Measurements from ENCODE around the gene RUNDC3A.
"Not testable (repeated sequence)": the region's sequence is repeated elsewhere in the genome, so short reads cannot be mapped to it uniquely, and the experiment has no call there.

RUNDC3A gene

GRCh38 chr17:44343510-44344209 lies 35.3 kb downstream of the RUNDC3A start:
- no peak for DNase-seq (ENCODE audit: low spot score)

DNA sequence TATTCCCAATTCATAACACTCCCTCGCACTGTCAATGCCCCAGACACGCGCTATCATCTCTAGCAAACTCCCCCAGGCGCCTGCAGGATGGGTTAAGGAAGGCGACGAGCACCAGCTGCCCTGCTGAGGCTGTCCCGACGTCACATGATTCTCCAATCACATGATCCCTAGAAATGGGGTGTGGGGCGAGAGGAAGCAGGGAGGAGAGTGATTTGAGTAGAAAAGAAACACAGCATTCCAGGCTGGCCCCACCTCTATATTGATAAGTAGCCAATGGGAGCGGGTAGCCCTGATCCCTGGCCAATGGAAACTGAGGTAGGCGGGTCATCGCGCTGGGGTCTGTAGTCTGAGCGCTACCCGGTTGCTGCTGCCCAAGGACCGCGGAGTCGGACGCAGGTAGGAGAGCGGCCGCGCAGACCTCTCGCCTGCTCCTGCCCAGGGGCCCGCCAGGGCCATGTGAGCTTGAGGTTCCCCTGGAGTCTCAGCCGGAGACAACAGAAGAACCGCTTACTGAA lies 36.6 kb downstream of the RUNDC3A start, which contains the start of gene GRN:
Gene GRN (plus strand): TSS at position 364 of the 515 bp plus-strand sequence. CDS start 3,863 bp downstream, outside the sequence.
- peak; percentile 90 for DNase-seq (ENCODE audit: low spot score)

GRCh38 chr17:44345454-44346026 lies 37.1 kb downstream of the RUNDC3A start:
- peak; percentile 48 for DNase-seq (ENCODE audit: low spot score)

- DNase-seq (ENCODE audit: low spot score), result no peak
Observed at GRCh38 chr17:44346064-44346844, 37.9 kb downstream of the RUNDC3A start.

DNA sequence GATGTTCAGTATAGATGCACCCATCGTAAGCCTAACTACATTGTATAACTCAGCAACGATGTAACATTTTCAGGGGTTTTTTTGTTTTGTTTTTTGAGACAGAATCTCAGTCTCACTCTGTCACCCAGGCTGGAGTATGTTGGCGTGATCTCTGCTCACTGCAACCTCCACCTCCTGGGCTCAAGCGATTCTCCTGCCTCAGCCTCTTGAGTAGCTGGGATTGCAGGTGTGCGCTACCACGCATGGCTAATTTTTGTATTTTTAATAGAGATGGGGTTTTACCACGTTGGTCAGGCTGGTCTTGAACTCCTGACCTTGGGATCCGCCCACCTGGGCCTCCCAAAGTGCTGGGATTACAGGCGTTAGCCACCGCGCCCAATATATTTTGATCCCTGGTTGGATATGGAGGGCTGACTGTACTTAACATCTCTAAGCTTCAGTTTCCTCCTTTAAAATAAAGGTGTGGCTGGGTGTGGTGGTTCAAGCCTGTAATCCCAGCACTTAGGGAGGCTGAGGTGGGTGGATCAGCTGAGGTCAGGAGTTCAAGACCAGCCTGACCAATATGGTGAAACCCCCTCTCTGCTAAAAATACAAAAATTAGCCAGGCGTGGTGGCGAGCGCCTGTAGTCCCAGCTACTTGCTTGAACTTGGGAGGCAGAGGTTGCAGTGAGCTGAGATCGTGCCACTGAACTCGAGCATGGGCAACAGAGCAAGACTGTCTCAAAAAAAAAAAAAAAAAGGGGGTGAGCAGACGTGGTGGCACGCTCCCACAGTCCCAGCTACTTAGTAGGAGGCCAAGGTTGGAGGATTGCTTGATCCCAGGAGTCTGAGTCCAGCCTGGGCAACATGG lies 39.0 kb downstream of the RUNDC3A start:
- DNase-seq (ENCODE audit: low spot score), result not testable (repeated sequence)

DNA sequence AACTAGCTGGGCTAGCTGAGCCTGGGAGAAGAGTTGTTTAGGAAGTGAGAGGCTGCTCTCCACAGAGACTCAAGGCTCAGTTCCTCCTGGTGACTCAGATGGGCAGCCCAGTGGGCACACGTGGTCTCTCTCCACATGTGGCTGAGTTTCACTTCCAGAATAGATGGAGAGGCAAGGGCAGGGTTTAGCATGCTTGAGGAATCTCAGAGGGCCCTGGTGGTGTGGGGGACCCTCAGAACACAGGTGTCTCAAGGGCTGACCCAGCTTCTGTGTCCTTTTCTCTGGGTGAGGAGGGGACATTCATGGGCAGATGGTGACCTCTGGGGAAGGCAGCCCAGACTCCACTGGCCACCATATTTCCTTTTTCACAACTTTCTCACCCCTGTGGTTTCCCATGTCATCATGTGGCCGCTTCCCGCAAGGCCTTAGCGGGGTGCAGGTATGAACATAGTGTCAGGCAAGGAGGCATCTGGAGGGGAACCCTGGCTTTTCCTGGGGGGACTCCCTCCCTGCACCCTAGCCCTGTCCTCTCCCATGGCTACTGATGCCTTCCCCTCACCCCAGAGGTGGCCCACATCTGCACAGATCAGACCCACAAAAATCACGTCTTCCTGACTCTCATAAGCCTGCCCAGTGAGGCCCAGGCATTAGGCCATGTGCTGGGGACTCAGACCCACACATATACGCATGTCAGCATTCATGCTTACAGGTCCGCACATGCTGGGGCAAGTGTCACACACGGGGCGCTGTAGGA lies 40.0 kb downstream of the RUNDC3A start:
- DNase-seq (ENCODE audit: low spot score), result no peak

- no peak for DNase-seq (ENCODE audit: low spot score)
Observed at GRCh38 chr17:44348988-44349364, 40.6 kb downstream of the RUNDC3A start.

DNA sequence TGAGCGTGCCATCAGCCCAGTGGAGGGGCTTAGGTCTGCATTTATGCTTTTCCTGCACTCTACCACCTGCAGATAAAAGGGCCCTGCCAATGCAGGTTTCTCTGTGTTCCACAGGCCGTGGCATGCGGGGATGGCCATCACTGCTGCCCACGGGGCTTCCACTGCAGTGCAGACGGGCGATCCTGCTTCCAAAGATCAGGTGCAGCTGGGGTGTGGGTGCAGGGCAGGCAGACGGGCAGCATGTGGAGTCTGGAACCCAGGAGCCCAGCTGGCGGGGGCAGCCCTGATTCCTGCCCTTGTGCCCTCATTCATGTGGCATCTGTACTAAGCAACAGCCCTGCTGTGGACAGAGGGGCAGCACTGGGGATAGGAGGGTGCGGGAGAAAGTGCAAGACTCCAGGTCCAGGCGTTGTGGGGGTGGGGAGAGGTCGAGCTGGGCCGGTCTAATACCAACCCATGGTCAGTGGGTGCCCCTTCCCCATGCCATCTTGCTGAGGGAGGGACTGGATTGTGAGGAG lies 41.2 kb downstream of the RUNDC3A start:
- no peak for DNase-seq (ENCODE audit: low spot score)

DNA sequence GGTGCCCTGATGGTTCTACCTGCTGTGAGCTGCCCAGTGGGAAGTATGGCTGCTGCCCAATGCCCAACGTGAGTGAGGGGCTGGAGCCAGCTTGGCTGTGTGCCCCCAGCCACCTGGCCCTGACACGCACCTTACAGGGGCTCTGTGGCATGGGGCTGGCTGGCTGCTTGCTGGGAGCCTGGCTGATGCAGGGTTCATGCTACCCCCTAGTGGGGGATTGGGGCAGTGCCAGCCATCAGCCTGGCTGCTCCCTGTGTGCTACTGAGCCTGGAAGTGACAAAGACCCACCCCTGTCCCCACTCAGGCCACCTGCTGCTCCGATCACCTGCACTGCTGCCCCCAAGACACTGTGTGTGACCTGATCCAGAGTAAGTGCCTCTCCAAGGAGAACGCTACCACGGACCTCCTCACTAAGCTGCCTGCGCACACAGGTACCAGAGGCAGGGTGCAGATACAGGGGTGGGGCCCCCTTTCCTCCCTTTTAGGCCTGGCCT lies 42.4 kb downstream of the RUNDC3A start:
- DNase-seq (ENCODE audit: low spot score), result peak; percentile 74

DNA sequence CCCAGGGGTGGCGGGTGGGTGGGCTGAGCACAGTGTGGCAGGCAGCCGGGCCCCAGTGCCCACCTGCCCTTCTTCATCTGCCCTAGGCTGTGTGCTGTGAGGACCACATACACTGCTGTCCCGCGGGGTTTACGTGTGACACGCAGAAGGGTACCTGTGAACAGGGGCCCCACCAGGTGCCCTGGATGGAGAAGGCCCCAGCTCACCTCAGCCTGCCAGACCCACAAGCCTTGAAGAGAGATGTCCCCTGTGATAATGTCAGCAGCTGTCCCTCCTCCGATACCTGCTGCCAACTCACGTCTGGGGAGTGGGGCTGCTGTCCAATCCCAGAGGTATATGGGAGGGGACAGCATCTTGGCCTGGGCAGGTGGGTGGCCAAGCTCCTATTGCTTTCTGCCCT lies 43.1 kb downstream of the RUNDC3A start:
- no peak for DNase-seq (ENCODE audit: low spot score)

- no peak for DNase-seq (ENCODE audit: low spot score)
Observed at GRCh38 chr17:44351961-44352827, 43.8 kb downstream of the RUNDC3A start.

GRCh38 chr17:44352828-44353671 lies 44.6 kb downstream of the RUNDC3A start:
- no peak for DNase-seq (ENCODE audit: low spot score)

GRCh38 chr17:44353672-44354331 lies 45.4 kb downstream of the RUNDC3A start:
- DNase-seq (ENCODE audit: low spot score), result no peak

DNA sequence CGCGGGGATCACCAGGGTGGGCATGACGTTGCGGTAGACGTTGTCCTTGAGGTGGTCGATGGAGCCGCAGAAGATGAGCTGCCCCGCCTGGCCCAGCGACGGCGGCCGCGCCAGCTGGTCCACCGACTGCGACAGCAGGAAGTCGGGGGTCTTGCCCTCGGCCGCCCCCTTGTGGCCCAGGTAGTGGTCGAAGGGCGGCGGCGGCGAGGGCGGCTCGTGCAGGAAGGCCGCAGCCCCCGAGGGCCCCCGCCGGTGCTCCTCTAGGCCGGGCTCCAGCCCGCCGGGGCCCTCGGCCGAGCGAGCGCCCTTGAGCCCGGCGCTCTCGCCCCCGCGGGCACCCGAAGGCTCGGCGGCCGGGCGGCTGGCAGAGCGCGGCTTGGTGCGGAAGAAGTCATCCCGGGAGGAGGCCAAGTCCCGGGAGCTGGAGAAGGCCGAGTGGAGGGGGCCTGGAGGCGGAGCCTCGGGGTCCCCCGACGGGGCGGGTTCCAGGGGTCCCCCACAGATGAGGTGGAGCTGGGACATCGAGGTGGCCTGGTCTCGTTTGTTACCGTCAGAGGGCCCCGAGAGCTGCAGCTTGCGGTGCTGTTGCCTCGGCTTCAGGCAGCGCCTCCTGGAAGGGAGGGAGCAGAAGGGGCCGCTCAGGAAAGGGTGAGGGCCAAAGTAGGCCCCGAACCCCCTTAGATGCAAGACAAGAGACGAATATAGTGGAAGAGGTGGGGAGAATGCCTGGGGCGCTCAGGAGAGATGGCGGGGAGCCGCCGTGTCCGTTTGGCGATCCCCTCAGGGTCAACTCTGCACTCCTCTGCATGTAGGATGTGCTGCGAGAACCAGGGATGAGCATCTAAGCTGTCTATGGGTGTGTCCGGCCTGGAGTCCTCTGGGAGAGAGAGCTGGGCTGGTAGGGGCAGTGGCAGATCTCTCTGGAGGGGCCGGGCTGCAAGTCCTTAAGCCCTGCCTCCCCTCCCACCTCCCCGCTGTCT lies 46.5 kb downstream of the RUNDC3A start:
- peak; percentile 54 for DNase-seq (ENCODE audit: low spot score)

DNA sequence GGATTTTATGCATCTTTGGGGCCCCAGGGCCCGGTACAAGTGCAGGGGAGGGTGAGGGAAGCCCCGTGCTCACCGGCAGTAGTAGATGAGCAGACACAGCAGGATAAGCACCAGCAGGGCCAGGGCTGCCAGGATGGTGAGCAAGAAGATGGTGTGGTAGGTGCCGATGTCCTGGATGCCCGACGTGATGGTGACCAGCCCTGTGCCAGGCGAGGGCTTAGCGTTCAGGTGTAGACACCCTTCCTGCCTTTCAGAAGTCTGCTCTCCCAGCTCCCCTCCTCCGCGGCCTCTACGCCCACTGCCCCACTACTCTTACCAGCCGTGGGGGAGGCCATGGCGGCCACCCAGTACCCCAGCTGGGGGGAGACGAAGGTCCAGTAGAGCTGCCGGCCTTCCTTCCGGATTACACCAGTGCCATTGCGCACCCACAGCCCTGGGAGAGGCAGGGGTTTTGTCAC lies 47.3 kb downstream of the RUNDC3A start:
- no peak for DNase-seq (ENCODE audit: low spot score)

DNA sequence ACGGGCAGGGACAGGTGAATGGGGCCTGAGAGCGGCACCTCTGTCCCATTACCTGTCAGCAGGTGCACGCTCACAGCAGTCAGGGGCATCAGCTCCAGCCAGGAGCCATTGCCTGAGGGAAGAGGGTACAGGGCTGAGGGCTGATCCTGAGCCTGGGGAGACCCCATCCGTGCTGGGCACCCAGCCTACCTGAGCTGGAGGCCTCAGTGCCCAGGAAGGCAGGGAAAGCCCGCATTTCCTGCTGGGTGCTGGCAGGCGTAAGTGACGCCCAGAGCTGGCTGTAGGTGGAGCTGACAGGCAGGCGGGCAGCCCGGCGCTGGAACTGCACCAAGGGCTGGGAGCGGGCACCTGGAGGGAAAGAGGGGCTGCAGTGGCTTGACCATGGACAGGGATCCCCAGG lies 47.8 kb downstream of the RUNDC3A start:
- no peak for DNase-seq (ENCODE audit: low spot score)

DNA sequence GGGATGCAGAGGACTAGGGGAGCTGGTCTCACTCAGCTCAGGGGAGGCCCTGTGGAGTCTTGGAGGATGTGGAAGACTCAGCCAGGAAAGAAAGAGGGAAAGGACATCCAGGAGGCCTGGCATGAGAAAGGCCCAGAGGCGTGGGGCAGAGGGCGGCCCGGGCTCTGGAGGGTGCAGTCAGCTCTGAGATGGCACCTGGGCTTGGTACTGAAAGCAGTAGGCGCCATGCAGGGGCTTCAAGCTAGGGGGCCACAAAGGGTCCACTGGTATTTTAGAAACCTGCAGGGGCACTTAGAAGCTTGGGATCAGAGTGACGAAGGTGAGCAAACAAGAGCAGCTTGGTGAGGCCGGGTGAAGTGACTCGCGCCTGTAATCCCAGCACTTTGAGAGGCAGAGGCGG lies 49.7 kb downstream of the RUNDC3A start:
- no peak for DNase-seq (ENCODE audit: low spot score)

Measured in CD4-positive, alpha-beta T cell treated with Interleukin-2 at 100 ng/mL for 4 hours (primary cell).